Mesendoderm (in vitro differentiated cells): ENCODE results near the gene LMNB1.
A peak's percentile ranks its signal among the peaks of the same experiment; 100 is the strongest.
"Not testable (repeated sequence)": the region's sequence is repeated elsewhere in the genome, so short reads cannot be mapped to it uniquely, and the experiment has no call there.

Experiments used
- DNase-seq: peaks from one replicate; pipeline ENCODE4 v3.0.0; 2013
- H2AK5ac ChIP-seq: 2 replicates; pipeline ENCODE4 v1.6.1; 2013; ENCODE audit warnings: low read length, inconsistent platforms
- H2BK120ac ChIP-seq: 2 replicates; pipeline ENCODE4 v1.6.1; 2013; ENCODE audit warnings: low read depth, mild to moderate bottlenecking, low read length, moderate library complexity, mixed read lengths
- H2BK15ac ChIP-seq: replicated peaks from 2 replicates; pipeline ENCODE4 v1.6.1; 2013; ENCODE audit warnings: low read depth, mild to moderate bottlenecking, moderate library complexity
- H2BK5ac ChIP-seq: 2 replicates; pipeline ENCODE4 v1.6.1; 2013; ENCODE audit warnings: low read length, inconsistent platforms
- H3K18ac ChIP-seq: 2 replicates; pipeline ENCODE4 v1.6.1; 2013; ENCODE audit warnings: mild to moderate bottlenecking, low read length, mixed read lengths
- H3K23ac ChIP-seq: one replicate; pipeline ENCODE4 v1.6.1; 2013; ENCODE audit warnings: low read length
- H3K27ac ChIP-seq: 2 replicates; pipeline ENCODE4 v1.5.1; 2013; ENCODE audit warnings: low read depth, mild to moderate bottlenecking, inconsistent platforms, low read length, moderate library complexity
- H3K27me3 ChIP-seq: 2 replicates; pipeline ENCODE4 v1.6.1; 2013; ENCODE audit warnings: low read length, control low read depth, mild to moderate bottlenecking, inconsistent platforms; ENCODE audit not compliant: insufficient read depth, poor library complexity
- H3K36me3 ChIP-seq: 2 replicates; pipeline ENCODE4 v1.6.1; 2013; ENCODE audit warnings: low read length, inconsistent platforms; ENCODE audit not compliant: control insufficient read depth, insufficient read depth
- H3K4ac ChIP-seq: one replicate; pipeline ENCODE4 v1.6.1; 2013; ENCODE audit warnings: low read depth, mild to moderate bottlenecking, low read length, moderate library complexity
- H3K4me1 ChIP-seq: 2 replicates; pipeline ENCODE4 v1.6.1; 2013; ENCODE audit warnings: low read depth, low read length, inconsistent platforms; ENCODE audit not compliant: control insufficient read depth
- H3K4me2 ChIP-seq: 2 replicates; pipeline ENCODE4 v1.6.1; 2013; ENCODE audit warnings: low read length
- H3K4me3 ChIP-seq: 2 replicates; pipeline ENCODE4 v1.5.1; 2013; ENCODE audit warnings: mild to moderate bottlenecking, low read length
- H3K56ac ChIP-seq: one replicate; pipeline ENCODE4 v1.6.1; 2013; ENCODE audit warnings: low read length
- H3K79me1 ChIP-seq: 2 replicates; pipeline ENCODE4 v1.6.1; 2013; ENCODE audit warnings: low read length, inconsistent platforms
- H3K79me2 ChIP-seq: 2 replicates; pipeline ENCODE4 v1.6.1; 2013; ENCODE audit warnings: mild to moderate bottlenecking, low read length; ENCODE audit not compliant: control insufficient read depth, insufficient read depth
- H3K9ac ChIP-seq: 2 replicates; pipeline ENCODE4 v1.6.1; 2013; ENCODE audit warnings: low read length, inconsistent platforms
- H4K5ac ChIP-seq: one replicate; pipeline ENCODE4 v1.6.1; 2013; ENCODE audit warnings: low read length
- H4K8ac ChIP-seq: one replicate; pipeline ENCODE4 v1.6.1; 2013; ENCODE audit warnings: low read depth, mild to moderate bottlenecking, control low read depth, low read length, moderate library complexity
- WGBS: extraction: QIAGEN DNeasy Blood & Tissue Kit; methylation state at CpG from one replicate; pipeline ENCODE4 v1.1.7; 2013; ENCODE audit warnings: low lambda C conversion rate, missing lambda C conversion rate; ENCODE audit not compliant: insufficient coverage; ENCODE audit errors: extremely low coverage; 5-methylcytosine and 5-hydroxymethylcytosine counted together

LMNB1 gene

GRCh38 chr5:126845470-126846070 is 68.6 kb downstream of the LMNB1 start:
- H3K27me3 ChIP-seq, H2AK5ac ChIP-seq, H3K79me1 ChIP-seq, H3K79me2 ChIP-seq, H3K36me3 ChIP-seq, H3K18ac ChIP-seq, H3K4ac ChIP-seq, H3K23ac ChIP-seq, H2BK120ac ChIP-seq, H2BK15ac ChIP-seq, H3K4me2 ChIP-seq, H2BK5ac ChIP-seq, H4K5ac ChIP-seq, H3K4me3 ChIP-seq, H4K8ac ChIP-seq: not testable (repeated sequence)
- DNase-seq, result peak; percentile 77
- Histone ChIP-seq H3K56ac (peak overlapping the region; percentile 73), H3K9ac (peak overlapping the region; percentile 8), H3K27ac (peak overlapping the region; percentile 66), H3K4me1 (peaks cover 15% of the 10 kb centered on the region)
- WGBS, result no CpG with 5 or more reads among the region's 14 CpGs

- peaks cover 15% of the 10 kb centered on the region for H3K4me1 ChIP-seq
- H3K27ac ChIP-seq, result no peak overlapping the region
- no peak overlapping the region for H3K4me2 ChIP-seq
- H3K36me3 ChIP-seq, result no peaks in the 10 kb centered on the region
- H3K79me2 ChIP-seq, result peaks cover 3% of the 10 kb centered on the region
- H2BK5ac ChIP-seq, result no peak overlapping the region
- no peak overlapping the region for H4K5ac ChIP-seq
- no peaks in the 10 kb centered on the region for H3K27me3 ChIP-seq
- no peak overlapping the region for H2BK15ac ChIP-seq
- peak overlapping the region; percentile 5 for H3K9ac ChIP-seq
- H3K18ac ChIP-seq, result no peak overlapping the region
- no peak for DNase-seq
- H3K23ac ChIP-seq, result no peak overlapping the region
- H2AK5ac ChIP-seq, result no peak overlapping the region
- H3K79me1 ChIP-seq, result peaks cover 6% of the 10 kb centered on the region
- no peak overlapping the region for H3K56ac ChIP-seq
- H4K8ac ChIP-seq, result no peak overlapping the region
- H3K4ac ChIP-seq, result no peak overlapping the region
- H2BK120ac ChIP-seq, result no peak overlapping the region
- no peak overlapping the region for H3K4me3 ChIP-seq
Measured at GRCh38 chr5:126846344-126846743, 69.4 kb downstream of the LMNB1 start.

DNA sequence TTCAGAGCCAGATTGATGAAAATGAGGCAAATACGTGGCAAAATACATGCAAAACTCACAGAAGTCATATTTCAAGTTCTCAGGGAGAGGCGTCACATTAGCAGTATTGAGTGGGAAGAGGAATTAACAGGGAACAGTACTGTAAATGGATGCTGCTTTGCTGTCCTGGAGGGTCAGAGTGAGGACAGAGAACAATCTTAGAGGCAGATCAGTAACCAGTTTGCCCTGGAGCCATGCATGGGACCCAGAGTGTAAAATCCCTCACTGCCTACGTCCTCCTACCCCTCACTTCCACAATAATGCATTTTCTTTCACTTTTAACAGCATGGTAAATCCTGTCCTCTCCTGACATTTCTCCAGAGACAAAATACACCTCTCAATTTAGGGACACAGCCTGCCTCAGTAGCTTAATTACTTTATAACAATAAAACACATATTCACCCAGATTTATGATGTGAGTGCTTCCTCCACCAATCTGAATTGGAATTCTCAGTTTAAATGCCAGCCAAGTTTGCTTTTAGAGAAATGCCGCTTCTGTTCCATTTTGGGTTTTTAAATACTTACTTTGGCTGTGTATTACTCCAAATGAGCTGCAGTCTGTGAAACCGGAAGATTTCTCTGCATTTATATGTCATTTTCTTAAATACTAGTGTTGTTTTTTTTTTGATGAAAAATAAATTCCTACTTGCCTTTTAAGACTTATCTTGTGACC is 70.0 kb downstream of the LMNB1 start:
- Histone ChIP-seq H3K9ac (peak overlapping the region; percentile 5), H3K4ac (no peak overlapping the region), H3K56ac (no peak overlapping the region), H3K23ac (no peak overlapping the region), H4K5ac (no peak overlapping the region), H2AK5ac (no peak overlapping the region), H2BK5ac (no peak overlapping the region), H3K27me3 (no peaks in the 10 kb centered on the region), H3K4me3 (no peak overlapping the region), H3K18ac (no peak overlapping the region), H3K27ac (no peak overlapping the region), H3K79me2 (peaks cover 3% of the 10 kb centered on the region), H2BK15ac (no peak overlapping the region), H3K36me3 (no peaks in the 10 kb centered on the region), H2BK120ac (no peak overlapping the region), H3K79me1 (peaks cover 6% of the 10 kb centered on the region), H3K4me1 (peaks cover 15% of the 10 kb centered on the region), H4K8ac (no peak overlapping the region), H3K4me2 (no peak overlapping the region)
- WGBS, result no CpG with 5 or more reads among the region's 5 CpGs
- peak; percentile 61 for DNase-seq

- Histone ChIP-seq H4K8ac (no peak overlapping the region), H3K27me3 (no peaks in the 10 kb centered on the region), H3K79me2 (peaks cover 3% of the 10 kb centered on the region), H2BK120ac (no peak overlapping the region), H3K23ac (peak overlapping the region; percentile 19), H3K56ac (peak overlapping the region; percentile 68), H3K79me1 (peaks cover 6% of the 10 kb centered on the region), H3K4me2 (no peak overlapping the region), H3K4me1 (peaks cover 15% of the 10 kb centered on the region), H3K18ac (no peak overlapping the region), H2BK5ac (no peak overlapping the region), H3K4ac (no peak overlapping the region), H2AK5ac (no peak overlapping the region), H2BK15ac (no peak overlapping the region), H3K9ac (no peak overlapping the region), H3K27ac (no peak overlapping the region), H3K36me3 (no peaks in the 10 kb centered on the region), H3K4me3 (no peak overlapping the region), H4K5ac (no peak overlapping the region)
- no CpG with 5 or more reads among the region's 4 CpGs for WGBS
- no peak for DNase-seq
Measured at GRCh38 chr5:126847456-126847820, 70.5 kb downstream of the LMNB1 start.

GRCh38 chr5:126847826-126848251 is 70.9 kb downstream of the LMNB1 start:
- H3K36me3 ChIP-seq, result no peaks in the 10 kb centered on the region
- no peak overlapping the region for H2BK15ac ChIP-seq
- no peak overlapping the region for H2AK5ac ChIP-seq
- no peak overlapping the region for H3K27ac ChIP-seq
- H3K4ac ChIP-seq, result no peak overlapping the region
- peaks cover 15% of the 10 kb centered on the region for H3K4me1 ChIP-seq
- H4K8ac ChIP-seq, result no peak overlapping the region
- no peak overlapping the region for H3K18ac ChIP-seq
- DNase-seq, result no peak
- peaks cover 6% of the 10 kb centered on the region for H3K79me1 ChIP-seq
- no peak overlapping the region for H2BK120ac ChIP-seq
- peak overlapping the region; percentile 68 for H3K56ac ChIP-seq
- no peak overlapping the region for H4K5ac ChIP-seq
- H2BK5ac ChIP-seq, result no peak overlapping the region
- H3K79me2 ChIP-seq, result peaks cover 3% of the 10 kb centered on the region
- no peaks in the 10 kb centered on the region for H3K27me3 ChIP-seq
- H3K9ac ChIP-seq, result no peak overlapping the region
- H3K4me3 ChIP-seq, result no peak overlapping the region
- H3K4me2 ChIP-seq, result no peak overlapping the region
- peak overlapping the region; percentile 19 for H3K23ac ChIP-seq
- WGBS, result no CpG with 5 or more reads among the region's 3 CpGs

DNA sequence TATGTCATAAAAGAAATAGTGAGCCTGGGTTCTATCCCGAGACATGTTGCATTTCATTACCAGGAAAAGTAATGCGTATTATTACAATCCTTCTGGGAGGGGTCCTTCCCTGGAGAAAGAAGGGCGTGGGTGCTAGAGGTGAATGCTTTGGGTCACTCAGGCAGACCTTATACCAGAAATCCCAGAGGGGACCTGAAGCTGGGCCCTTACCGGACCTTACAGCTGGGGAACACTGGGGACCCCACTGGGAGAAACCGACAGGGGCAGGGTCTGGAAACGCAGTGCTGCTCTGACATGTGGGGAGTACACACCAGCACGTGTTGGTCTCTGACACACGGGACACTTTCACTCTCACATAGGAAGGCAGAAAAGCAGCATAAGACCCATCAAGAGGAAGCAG is 71.3 kb downstream of the LMNB1 start:
- H2BK5ac ChIP-seq, result no peak overlapping the region
- H2AK5ac ChIP-seq, result no peak overlapping the region
- H4K5ac ChIP-seq, result no peak overlapping the region
- H3K56ac ChIP-seq, result no peak overlapping the region
- no peaks in the 10 kb centered on the region for H3K36me3 ChIP-seq
- H4K8ac ChIP-seq, result no peak overlapping the region
- H3K4ac ChIP-seq, result no peak overlapping the region
- H3K27ac ChIP-seq, result no peak overlapping the region
- H3K23ac ChIP-seq, result no peak overlapping the region
- H3K4me1 ChIP-seq, result peaks cover 15% of the 10 kb centered on the region
- no peaks in the 10 kb centered on the region for H3K27me3 ChIP-seq
- H2BK15ac ChIP-seq, result no peak overlapping the region
- peaks cover 3% of the 10 kb centered on the region for H3K79me2 ChIP-seq
- H3K9ac ChIP-seq, result no peak overlapping the region
- WGBS, result no CpG with 5 or more reads among the region's 8 CpGs
- no peak overlapping the region for H2BK120ac ChIP-seq
- DNase-seq, result no peak
- no peak overlapping the region for H3K18ac ChIP-seq
- H3K4me3 ChIP-seq, result no peak overlapping the region
- no peak overlapping the region for H3K4me2 ChIP-seq
- H3K79me1 ChIP-seq, result peaks cover 6% of the 10 kb centered on the region
